Measurements from ENCODE around the gene IQCM.

The IQCM gene

DNA sequence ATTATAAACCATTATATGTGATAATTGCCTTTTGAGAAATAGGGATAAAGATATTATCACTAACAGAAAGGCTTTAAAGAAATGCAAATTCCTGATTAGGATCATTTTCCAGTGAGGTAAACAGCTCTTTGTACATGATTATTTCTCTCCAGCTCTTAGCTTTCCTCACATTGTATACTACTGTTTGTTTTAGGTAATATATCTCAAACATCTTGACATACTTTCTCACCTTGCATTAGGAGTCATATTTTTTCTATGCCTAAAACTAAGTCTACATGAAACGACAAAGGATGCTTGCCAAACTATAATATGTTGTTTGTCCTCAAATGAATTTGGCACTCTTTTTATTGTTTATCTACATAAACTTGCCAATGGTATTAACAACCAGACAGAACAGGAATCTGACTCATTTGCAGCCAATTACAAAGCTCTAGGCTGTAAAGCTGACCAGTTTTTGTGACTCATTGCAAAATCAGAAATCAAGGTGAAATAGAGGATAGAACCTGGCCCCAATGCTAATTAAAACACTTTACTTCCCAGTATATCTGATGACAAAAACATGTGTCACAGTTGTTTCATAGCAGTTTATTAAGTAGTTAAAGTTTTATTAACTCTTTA is 107.0 kb downstream of the IQCM start:
- DNase-seq, result peak; percentile 32

DNA sequence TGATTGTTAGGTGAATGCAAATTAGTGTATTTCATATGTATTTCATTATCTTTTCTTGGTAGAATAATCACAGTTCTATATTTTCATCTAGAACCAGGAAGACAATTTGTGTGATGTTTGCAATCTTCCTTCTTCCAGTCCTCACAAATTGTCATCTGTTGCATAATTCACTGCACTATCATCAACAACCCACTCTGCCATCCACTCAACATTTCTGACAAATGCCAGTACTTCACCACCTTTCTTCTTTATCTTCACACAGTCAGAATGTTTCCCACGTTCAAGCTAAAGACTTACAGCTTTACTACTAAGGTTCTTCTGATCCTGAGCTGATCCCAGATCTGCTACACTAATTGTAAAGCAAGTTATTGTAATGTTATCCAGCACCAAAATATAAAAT is 107.8 kb downstream of the IQCM start:
- no peak for DNase-seq

DNA sequence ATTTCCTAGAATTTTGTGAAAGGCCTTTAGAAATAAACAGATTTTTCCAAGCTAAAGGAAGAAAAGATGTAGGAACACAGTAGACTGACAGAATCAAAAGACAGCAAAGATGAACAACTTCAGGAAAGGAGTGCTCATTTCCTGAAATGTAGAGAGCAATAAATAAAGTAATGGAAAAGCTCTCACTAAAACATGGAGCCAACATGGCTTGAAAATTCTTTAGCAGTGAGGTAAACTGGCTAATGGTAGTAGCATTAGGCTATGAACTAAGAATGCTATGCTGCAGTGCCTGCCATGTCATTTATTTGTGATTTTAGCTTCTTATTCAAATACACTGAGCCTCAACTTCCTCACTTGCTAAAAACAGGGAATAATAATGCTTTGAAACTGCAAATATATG is 108.7 kb downstream of the IQCM start:
- peak; percentile 71 for DNase-seq

DNA sequence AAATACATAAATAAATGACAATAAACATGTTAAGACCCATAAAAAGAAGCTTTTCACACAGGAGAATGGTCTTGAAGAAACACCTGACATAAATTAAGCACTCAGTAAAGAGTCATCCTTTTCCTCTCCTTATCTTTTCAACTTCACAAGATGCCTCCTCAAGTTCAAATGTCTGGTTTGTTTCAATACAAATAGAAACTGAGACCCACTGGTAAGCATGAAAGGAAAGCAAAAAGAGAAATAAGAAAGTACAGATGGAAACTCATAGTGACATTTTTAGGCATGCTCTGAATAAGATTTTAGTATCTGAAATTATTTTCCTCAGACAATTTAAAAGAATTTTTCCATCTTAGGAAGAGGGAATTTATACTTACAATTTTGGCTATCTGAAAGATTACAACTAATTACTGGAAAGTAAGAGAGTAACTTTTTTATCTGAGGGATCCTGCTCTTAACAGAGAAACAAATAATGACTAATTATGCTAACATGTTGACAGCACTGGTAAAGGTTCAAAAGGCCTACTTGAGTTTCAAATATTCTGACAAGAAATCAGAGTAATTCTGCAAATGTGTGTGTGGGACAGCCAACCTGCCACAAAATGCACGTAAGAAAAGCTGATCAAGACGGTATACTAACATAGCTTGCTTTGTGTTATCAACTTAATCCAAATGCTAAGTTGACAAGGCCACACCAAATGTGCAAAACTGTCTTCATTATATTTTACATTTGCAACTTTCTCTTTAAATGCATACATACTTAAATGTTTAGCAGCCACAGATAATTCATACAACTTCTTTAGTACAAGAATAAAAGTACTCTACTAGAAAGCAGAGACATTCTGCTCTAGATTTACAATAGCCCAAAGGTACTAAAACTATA is 113.0 kb downstream of the IQCM start:
- DNase-seq, result no peak

DNA sequence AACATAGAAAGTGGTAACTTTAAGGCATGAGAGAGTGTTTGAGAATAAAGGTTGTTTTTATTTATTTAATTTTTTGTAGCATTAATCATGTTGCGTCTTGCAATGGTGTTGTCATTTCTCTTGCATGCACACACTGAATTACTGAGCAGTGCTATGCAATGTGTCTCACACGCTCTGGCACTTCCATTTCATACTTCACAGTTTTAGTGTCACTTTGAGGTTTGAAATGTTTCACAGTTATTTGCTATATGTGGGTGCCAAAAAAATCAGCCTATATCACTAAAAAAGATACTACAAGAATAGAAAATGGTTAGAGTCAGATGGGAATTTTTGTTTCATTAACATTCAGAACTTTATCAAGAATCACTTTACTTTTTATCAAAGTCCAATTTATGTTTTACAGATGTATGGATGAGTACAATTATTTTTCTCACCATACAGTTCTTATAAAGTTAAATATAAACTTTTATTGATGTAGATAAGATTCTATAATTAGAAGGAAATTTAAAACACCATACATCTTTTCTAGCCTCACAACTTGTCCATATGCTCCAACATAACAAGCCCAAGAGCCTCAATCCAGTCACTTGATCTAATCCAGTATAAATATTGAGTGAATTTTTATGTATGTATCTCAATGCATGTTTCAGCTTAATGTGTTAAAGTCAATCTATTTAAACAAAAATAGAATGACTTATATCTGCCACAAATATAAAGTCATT is 114.0 kb downstream of the IQCM start:
- DNase-seq, result no peak

DNA sequence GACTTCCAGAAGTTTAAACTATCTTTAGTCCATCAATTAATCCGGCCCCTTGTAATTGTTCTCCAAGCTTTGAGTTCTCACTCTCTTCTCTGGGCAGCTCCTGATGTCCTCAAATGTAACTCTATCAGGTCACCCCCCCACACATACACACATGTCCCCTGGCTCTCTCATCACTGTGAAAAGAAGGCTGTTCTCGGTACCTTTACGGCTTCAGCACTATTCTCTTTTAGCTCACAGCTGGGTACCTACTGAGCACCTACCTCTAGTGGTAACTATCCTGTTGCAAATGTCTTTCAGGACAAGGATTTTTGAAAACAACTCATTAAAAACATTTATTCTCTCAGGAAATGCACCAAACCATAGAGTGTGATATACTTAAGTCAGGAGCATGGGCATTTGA is 115.4 kb downstream of the IQCM start:
- DNase-seq, result no peak

DNA sequence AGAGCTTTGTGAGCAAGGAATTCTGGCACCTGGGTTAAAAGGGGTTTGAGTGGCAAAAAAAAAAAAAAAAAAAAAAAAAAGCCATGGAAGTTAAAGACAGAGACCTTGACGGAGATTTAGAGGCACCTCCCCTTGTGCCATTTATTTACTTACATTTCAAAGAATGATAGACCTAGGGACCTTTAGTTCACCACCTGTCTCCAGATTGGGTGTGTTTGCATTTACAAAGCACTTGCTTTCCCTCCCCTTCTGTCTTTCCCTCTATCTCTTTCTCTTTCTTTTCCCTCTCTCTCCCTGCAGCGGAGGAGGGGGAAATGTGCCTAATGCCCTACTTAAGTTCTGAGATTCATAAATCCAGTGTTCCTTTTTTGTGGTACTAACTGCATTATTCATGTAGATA is 116.0 kb downstream of the IQCM start:
- DNase-seq, result no peak

DNA sequence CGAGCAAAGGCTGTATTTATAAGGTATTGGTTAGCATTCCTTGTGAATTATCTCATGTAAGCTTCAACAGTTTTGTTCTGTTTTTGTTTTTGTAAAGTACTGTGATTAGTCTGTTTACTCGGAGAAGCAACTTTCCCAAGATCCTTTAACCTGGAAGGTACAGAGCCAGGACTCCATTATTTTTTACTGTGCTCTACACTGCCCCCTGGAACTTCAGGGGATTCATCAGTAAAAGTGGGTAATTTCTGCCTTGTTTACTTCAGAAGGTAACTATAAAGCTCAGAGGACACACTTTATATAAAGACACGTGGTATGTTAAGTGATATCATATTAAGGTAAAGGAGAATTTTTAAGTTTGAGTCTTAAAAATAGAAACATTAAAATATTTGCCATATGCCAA is 124.9 kb downstream of the IQCM start:
- no peak for DNase-seq

DNA sequence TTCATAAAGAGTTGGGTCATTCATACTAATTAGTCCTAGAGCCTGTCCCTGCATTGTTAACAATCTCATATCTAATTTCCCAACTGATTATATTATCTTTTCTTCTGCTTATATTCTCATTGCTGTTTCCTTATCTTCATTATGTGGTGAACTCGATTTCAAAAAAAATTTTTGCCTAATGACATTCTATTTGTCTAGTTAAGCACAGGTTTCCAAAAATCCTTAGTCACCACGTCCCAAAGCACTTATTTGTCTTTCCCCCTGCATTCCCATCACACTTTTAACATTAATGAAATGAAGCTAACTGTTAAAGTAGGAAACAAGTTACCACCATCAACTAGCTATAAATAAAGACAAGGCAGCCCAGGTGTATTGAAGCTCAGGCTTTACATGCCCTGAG is 131.1 kb downstream of the IQCM start:
- no peak for DNase-seq

DNA sequence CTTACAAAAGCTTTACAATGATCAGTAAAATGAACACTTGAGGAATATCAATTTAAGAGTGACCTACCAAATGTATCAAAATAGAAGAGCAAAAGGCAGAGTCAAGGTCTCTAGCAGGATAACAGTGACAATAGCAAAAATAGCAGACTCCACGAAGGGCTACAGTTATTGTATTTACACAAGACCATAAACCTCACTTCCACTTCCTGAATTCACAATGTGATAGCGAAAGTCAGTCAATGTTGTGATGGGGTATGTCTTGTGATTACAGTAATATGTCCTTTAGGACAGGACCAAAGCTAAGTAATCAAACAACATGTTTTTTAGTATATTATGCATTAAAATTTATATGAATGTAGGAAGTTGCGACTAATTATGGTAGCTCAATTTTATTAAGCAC is 139.6 kb downstream of the IQCM start:
- no peak for DNase-seq

DNA sequence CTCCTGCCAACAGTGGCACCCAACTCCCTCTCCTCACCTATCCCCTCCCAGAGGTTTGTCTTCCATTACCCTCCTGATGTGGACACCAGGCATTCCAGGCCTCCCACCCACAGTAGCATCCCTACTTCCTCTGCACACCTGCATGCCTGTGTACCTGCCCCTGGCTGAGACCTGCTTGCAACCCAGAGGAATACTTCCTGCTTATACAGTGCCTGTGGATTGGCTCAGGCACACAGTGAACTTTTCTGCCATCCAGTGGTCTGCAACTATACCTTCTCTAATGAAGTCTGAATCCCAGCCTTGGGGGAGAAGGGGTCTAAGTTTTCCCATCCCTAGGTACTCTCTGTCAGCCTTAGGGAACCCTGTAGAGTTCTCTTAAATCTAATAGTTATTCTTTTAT is 169.9 kb downstream of the IQCM start:
- no peak for DNase-seq

DNA sequence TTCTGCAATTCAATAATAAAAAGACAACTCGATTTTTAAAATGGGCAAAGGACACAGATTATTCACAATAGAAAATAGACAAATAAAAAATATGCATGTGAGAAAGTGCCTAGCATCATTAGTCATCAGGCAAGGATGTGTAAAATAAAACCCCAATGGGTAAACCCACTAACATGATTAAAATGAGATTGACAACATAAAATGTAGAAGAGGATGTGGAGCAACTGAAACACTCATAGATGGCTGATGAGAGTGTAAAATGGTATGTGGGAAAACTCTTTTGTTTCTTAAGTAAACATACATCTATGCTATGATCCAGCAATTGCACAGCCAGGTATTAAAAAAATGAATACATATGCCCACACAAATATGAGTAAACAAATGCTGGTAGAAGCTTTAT is 177.6 kb downstream of the IQCM start:
- peak; percentile 14 for DNase-seq

DNA sequence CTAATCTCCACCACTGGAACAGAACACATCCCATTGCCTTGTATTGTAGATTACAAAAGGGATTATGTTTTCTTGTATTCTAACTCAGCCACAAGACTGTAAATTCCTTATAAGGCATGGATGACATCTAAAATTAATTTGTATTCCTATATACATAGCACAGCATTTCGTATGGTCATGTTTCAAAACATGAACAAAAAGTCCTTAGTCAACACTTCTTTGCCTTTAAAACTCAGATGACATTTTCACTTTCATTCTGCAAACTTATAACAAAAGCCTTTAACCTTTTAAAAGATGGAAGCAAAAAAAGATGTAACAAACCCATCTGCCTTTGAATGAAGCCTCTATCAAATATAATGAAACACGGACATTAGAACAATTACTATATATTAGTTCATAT is 181.3 kb downstream of the IQCM start:
- DNase-seq, result no peak

DNA sequence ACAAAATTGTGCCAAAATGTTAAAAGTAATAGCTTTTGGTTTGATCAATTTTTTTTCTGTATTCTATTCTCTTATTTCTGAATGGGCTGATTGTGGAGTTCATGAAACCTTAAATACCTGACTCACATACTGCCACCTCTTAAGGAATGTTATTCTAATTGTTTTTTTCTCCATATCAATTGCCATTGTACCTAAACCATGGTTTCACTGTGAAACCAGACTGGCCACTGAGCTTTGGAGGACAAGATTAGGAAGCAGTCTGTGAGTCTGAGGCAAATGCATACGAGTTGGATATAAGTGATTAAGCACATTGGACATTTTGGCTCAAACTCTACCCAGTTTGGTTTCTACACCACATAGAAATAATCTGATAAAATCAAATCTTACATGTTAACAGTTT is 184.0 kb downstream of the IQCM start:
- no peak for DNase-seq

DNA sequence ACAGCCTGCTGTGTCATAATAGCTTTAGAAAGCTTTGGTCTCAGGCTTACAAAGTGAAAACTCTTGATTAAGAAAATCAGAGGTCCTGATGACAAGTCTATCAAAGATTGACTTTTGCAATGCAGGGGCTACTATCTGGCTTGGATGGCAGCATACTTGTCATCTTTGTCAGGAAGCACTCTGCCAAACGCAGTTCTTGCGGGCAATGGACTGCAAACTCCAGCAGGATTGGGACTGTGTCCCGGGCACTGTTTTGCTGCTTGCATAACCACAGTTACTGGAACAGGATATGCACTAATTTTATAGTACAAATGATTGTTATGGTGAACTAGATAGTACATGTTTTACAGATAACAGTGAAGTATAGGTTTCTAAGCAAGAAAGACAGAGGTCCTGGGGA is 185.6 kb downstream of the IQCM start:
- no peak for DNase-seq

DNA sequence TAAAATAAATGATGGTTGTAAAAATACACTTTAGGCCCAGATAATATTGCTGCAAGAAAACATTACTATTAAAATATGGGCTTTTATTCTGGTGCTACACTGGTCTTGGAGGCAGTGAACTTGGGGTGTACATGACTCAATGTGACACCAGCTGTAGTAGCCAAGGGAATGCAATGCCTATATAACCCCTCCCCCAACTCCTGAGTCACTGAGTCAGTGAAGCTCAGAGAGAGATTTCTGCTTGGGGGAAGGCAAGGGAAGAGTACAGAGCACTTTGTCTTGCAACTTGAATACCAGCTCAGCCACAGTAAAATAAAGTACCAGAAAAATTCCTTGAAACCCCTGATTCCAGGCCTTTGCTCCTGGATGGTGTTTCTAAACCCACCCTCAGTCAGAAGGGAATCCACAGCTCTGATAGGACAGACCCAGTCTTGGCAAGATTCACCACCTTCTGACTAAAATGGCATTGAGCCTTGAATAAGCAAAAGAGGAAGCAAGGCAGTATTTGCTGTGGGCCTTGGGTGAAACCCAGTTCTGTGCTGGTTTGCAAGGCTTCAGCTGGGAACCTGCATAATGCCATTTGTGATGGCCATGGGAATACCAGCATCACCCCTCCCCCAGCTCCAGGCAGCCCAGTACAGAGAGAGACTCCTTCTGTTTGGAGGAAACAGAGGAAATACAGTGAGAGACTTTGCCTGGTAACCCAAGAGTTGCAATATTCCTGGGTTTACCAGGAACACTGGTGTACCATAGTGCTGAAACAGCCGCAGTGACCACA is 209.9 kb downstream of the IQCM start:
- DNase-seq, result peak; percentile 64

DNA sequence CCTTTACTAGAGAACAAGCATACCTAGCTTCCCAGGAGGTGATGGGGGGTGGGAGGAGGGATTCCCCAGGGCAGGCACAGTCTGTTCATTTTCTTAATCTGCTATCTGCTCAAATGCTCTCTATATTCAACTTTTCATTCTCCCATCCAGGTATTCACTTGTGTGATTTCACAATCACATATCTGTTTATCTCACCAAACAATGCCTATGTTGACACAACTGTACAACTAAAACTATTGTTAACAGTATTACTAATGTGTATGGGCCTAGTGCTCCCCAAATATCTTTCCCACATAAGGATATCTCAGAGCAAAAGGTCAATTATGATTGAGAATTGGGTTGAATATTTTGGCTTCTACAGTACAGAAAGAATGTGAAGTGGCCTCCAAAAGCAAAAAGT is 210.8 kb downstream of the IQCM start:
- no peak for DNase-seq

DNA sequence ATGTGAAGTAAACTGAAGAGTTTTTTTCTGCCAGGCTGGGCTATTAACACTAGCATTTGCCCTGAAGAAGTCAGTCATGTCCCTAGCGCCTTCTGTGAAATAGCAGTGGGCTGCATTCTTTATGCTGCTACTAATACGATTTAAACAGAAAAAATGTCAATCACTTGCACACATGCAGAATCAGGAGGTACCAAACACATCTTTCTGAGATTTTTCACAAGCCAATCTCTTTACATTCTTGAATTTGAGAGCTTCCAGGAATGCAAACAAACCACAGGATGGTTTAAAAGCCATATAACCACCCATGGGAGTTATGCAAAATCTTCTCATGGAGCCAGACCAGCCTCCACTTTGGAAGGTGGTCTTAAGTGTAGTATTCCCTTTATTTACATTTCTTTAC is 220.1 kb downstream of the IQCM start:
- peak; percentile 32 for DNase-seq

DNA sequence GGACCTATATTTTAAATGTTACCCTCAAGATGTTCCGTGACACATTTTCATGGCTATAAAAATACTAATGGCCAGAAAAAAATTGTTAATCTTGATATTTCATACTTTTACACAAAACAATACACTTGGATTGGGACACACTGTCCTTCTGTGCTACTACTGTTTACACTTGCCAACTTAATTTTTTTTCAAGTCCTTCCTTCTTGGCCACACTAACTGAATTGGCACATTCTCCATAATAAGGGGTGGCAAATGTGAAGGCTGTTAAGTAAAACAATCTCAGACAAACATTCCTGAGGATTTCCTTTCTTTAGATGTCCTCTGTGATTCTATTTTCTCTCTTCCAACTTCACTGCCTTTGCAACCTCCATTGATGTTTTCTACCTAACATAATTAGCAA is 225.8 kb downstream of the IQCM start:
- DNase-seq, result no peak

DNA sequence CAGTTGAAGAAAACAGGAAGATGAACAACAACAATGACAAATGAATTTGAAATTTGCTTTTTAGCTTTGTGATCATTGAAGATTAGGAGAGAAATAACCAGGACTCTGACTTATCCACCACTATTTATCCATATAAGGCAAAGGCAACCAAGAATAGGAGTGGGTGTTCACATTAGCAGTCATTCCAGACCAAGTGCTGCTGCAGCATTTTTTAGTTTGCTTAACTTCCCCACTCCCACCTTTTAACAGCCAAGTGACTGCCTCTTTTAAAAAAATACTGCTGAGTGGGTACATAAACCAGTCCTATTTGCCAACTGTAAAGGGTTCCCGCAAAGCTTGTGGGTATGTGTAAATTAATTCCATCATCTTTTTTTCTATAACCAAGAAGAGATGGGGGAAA is 230.9 kb downstream of the IQCM start:
- peak; percentile 10 for DNase-seq

DNA sequence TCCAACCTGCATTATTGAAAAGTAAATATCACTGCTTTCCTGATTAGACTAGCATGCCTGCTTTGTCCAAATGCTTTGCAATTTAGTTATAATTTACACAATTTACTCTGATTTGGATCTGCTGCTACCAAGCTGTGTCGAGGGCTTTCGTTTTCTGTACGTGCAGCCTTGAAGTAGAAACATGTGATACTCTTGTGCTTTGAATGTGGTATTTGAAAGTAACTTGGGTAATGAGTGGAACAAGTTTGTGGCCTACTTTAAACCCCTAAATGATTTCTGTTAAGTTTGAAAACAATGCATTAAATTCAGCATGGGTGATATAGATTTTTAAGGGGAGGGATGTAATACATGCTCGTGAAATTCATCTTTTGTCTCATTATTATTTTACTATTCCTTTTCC is 240.7 kb downstream of the IQCM start:
- DNase-seq, result no peak

DNA sequence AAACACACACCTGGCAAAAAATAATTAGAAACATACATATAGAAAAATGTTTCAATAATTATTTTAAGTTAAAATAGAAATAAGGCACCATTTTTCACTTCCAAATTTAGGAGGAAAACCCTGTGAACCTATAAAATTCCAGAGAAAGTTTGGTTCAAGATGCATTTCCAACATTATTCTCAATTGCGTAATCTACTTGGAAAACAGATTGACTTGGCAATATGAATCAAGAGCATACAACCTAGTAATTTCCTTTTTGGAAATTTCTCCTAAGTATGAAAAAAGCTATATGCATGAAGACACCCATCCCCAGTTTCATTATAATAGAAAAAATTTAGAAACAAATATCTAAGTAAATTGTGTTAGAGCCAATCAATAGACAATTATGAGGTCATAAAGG is 242.9 kb downstream of the IQCM start:
- no peak for DNase-seq

DNA sequence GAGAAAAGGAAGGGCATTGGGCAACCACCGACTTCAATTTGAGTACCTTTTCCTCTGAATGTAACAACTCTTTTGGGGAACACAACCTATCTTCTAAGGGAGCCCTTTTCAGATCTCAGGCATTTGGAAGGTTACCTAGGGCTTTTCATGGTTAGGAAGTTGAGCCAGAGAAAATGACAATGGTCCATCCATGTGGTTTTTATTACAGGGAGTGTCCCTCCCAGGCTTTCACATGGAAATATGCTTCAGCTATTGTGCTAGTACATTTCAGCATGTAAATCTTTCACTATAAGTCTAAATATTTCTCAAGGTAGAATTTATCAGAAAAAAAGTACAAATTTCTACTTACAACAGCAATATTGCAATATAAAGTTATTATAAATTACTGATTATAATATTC is 259.8 kb downstream of the IQCM start:
- DNase-seq, result no peak
